ENCODE measurements around the gene CXCL1.
A peak's percentile ranks its signal among the peaks of the same experiment; 100 is the strongest.

Gene CXCL1
- long read RNA-seq, result 0 reads

DNA sequence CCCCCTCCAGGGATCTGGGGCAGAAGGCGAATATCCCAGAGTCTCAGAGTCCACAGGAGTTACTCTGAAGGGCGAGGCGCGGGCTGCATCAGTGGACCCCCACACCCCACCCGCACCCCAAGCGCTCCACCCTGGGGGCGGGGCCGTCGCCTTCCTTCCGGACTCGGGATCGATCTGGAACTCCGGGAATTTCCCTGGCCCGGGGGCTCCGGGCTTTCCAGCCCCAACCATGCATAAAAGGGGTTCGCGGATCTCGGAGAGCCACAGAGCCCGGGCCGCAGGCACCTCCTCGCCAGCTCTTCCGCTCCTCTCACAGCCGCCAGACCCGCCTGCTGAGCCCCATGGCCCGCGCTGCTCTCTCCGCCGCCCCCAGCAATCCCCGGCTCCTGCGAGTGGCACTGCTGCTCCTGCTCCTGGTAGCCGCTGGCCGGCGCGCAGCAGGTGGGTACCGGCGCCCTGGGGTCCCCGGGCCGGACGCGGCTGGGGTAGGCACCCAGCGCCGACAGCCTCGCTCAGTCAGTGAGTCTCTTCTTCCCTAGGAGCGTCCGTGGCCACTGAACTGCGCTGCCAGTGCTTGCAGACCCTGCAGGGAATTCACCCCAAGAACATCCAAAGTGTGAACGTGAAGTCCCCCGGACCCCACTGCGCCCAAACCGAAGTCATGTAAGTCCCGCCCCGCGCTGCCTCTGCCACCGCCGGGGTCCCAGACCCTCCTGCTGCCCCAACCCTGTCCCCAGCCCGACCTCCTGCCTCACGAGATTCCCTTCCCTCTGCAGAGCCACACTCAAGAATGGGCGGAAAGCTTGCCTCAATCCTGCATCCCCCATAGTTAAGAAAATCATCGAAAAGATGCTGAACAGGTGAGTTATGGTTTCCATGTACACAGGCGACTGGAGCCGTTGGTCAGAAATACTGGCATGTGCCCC lies at the start of gene CXCL1:
Gene CXCL1 (plus strand): TSS at position 264 of the 926 bp plus-strand sequence. CDS start 78 bp downstream, at position 342.
- Histone ChIP-seq H3K27me3 (ENCODE audit: insufficient read depth, poor library complexity, severe bottlenecking) (no peaks in the 10 kb centered on the region), H3K4me3 (replicated peaks; ENCODE audit: insufficient read depth, low read length) (no peak within 1 kb of the TSS), H3K27ac (replicated peaks) (no peak within 1 kb of the TSS)
- no peak for TF ChIP-seq CTCF (IDR thresholded peaks at IDR 0.05; ENCODE audit: insufficient read depth, low read length)
- TF ChIP-seq SPI1 (IDR thresholded peaks at IDR 0.05; ENCODE audit: borderline replicate concordance, low read depth), result no peak
- TF ChIP-seq, protein P1, sequence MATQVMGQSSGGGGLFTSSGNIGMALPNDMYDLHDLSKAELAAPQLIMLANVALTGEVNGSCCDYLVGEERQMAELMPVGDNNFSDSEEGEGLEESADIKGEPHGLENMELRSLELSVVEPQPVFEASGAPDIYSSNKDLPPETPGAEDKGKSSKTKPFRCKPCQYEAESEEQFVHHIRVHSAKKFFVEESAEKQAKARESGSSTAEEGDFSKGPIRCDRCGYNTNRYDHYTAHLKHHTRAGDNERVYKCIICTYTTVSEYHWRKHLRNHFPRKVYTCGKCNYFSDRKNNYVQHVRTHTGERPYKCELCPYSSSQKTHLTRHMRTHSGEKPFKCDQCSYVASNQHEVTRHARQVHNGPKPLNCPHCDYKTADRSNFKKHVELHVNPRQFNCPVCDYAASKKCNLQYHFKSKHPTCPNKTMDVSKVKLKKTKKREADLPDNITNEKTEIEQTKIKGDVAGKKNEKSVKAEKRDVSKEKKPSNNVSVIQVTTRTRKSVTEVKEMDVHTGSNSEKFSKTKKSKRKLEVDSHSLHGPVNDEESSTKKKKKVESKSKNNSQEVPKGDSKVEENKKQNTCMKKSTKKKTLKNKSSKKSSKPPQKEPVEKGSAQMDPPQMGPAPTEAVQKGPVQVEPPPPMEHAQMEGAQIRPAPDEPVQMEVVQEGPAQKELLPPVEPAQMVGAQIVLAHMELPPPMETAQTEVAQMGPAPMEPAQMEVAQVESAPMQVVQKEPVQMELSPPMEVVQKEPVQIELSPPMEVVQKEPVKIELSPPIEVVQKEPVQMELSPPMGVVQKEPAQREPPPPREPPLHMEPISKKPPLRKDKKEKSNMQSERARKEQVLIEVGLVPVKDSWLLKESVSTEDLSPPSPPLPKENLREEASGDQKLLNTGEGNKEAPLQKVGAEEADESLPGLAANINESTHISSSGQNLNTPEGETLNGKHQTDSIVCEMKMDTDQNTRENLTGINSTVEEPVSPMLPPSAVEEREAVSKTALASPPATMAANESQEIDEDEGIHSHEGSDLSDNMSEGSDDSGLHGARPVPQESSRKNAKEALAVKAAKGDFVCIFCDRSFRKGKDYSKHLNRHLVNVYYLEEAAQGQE (IDR thresholded peaks at IDR 0.05; ENCODE audit: insufficient replicate concordance, low read depth), result no peak
- no peak for TF ChIP-seq POLR2AphosphoS5 (IDR thresholded peaks at IDR 0.05; ENCODE audit: low read depth)
- TF ChIP-seq GABPA (IDR thresholded peaks at IDR 0.05; ENCODE audit: low read depth), result no peak
- DNase-seq (ENCODE audit: low read depth in 1 of 2, low spot score in 1 of 2), result no peak

GRCh38 chr4:73821325-73821724 lies 47.9 kb upstream of the CXCL1 start:
- Histone ChIP-seq H3K27me3 (ENCODE audit: insufficient read depth, poor library complexity, severe bottlenecking) (no peaks in the 10 kb centered on the region), H3K27ac (replicated peaks) (no peak overlapping the region), H3K4me3 (replicated peaks; ENCODE audit: insufficient read depth, low read length) (no peak overlapping the region)
- DNase-seq (ENCODE audit: low read depth in 1 of 2, low spot score in 1 of 2), result peak in 1 of 2 experiments; percentile 37
- TF ChIP-seq, protein P1 (IDR thresholded peaks at IDR 0.05; ENCODE audit: insufficient replicate concordance, low read depth), result no peak
- TF ChIP-seq POLR2AphosphoS5 (IDR thresholded peaks at IDR 0.05; ENCODE audit: low read depth) (no peak), GABPA (IDR thresholded peaks at IDR 0.05; ENCODE audit: low read depth) (no peak), CTCF (IDR thresholded peaks at IDR 0.05; ENCODE audit: insufficient read depth, low read length) (no peak), SPI1 (IDR thresholded peaks at IDR 0.05; ENCODE audit: borderline replicate concordance, low read depth) (no peak)

GRCh38 chr4:73822389-73822788 lies 46.8 kb upstream of the CXCL1 start:
- peak overlapping the region; percentile 8; the same call in 1 of the 2 replicates for H3K27ac ChIP-seq (replicated peaks)
- H3K4me3 ChIP-seq (replicated peaks; ENCODE audit: insufficient read depth, low read length), result no peak overlapping the region
- no peaks in the 10 kb centered on the region for H3K27me3 ChIP-seq (ENCODE audit: insufficient read depth, poor library complexity, severe bottlenecking)
- TF ChIP-seq POLR2AphosphoS5 (IDR thresholded peaks at IDR 0.05; ENCODE audit: low read depth) (no peak), CTCF (IDR thresholded peaks at IDR 0.05; ENCODE audit: insufficient read depth, low read length) (no peak), SPI1 (IDR thresholded peaks at IDR 0.05; ENCODE audit: borderline replicate concordance, low read depth) (no peak), GABPA (IDR thresholded peaks at IDR 0.05; ENCODE audit: low read depth) (no peak)
- TF ChIP-seq, protein P1 (IDR thresholded peaks at IDR 0.05; ENCODE audit: insufficient replicate concordance, low read depth), result no peak
- no peak for DNase-seq (ENCODE audit: low read depth in 1 of 2, low spot score in 1 of 2)

Measured in HL-60 (cell line).